Thyroid gland (tissue), 4 donors: ENCODE data around the gene ZNF420.

Experiments
- CTCF ChIP-seq, 6 experiments: fragments of 200-600 bp in 3 of 6; fragments of 450-650 bp in 3 of 6; sonication (generic) in 3 of 6; IDR thresholded peaks; one replicate each; pipeline ENCODE4 v1.5.1; 2016 to 2019; ENCODE audit warnings: antibody characterized with exemption in 6 of 6, mild to moderate bottlenecking in 2 of 6, inconsistent platforms in 1 of 6, moderate library complexity in 1 of 6
- POLR2A ChIP-seq, 2 donors: fragments of 450-650 bp; IDR thresholded peaks; one replicate each; pipeline ENCODE4 v1.6.1; 2017; ENCODE audit warnings: antibody characterized with exemption in 2 of 2, mild to moderate bottlenecking in 2 of 2, moderate library complexity in 1 of 2

DNA sequence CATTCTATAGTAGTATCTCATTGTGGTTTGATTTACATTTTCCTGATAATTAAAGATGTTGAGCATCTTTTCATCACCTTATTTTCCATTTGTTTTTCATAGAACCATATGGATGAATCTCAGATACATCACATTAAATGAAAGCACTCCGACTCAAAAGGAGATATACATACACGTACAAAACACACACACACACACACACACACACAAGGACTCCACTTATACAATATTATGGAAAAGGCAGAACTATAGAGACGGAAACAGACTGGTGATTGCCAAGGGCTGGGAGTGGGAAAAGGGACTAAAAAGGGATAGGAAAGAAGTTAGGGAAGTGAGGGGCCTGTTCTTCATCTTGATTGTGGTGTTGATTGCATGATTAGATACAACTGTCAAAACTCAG, 70.0 kb downstream of the ZNF420 start:
- TF ChIP-seq CTCF (IDR thresholded peaks at IDR 0.05) (no peak), POLR2A (IDR thresholded peaks at IDR 0.05) (no peak)
